Fibroblast of skin of left biceps (primary cell): Measurements from ENCODE around the gene CIDEB.

Source experiments
- DNase-seq, 2 experiments: peaks; one replicate each; pipeline ENCODE4 v3.0.0-alpha.2; 2013; ENCODE audit warnings: low read depth in 2 of 2

The CIDEB gene

DNA sequence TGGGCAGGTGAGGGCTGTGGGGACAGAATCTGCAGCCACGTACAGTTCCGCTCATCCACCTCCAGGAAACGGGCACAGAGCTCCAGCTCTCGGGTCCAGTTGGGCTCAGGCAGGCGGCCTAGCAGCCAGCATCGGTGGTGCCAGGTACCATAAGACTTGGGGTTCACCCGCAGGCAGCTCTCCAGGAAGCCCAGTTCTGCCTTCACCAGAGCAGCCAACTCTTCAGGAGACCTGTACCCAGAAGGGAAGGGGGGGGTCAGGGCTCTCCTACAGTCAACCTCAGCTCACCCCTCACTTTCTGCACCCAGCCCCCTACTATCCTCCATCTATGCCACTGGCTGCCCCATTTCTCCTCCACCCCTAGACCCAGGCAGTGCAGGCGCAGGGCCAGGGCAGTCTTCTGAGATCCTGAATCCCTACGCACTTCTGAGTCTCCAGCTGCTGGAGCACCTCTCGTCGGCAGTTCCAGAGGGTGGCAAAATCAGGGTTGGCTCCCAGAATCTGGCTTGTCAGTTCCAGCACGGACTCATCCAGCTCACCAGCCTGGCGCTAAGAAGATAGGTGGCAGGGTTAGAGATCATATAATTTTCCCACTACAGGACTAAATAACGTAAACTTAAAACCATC is 37.8 kb downstream of the CIDEB start:
- DNase-seq, result no peak

DNA sequence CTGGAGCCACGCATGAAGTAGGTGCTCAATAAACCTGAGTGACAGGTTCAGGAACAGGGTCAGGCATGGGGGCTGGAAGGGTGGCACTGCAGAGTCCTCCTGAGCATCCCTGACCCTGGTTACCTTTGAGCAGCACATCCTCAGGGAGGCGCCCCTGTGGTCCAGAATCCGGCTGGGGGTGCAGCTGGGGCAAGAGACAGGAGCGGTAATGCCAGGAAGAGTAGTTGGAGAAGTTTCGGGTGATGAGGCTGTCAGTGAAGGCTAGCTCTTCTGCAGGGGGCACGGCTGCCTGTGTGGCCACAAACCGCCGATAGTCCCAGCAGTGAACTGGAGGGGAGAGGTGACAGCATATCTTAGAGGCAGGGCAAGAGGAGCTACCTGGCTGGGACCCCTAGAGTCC is 38.4 kb downstream of the CIDEB start:
- DNase-seq, result no peak

DNA sequence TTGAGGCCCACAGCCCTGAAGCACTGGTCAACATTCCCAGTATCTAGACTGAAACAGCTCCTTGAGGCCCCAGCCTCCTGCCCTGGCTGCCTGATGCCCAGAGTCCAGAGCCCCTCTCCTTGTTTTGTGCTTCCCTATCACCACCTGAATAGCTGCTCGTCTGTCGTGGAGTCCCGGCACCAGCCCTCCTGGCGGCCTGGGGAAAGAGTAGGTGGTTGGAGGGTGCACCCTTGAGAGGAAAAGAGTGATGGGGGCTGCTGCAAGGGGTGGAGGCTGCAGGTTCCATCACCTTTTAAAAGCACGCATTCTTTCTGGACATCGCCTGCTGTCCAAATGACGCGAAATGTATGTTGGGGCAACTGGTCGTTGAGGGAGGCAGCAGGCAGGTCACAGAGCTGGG is 39.6 kb downstream of the CIDEB start:
- DNase-seq, result no peak

GRCh38 chr14:24267516-24267915 is 40.3 kb downstream of the CIDEB start:
- DNase-seq, result no peak

DNA sequence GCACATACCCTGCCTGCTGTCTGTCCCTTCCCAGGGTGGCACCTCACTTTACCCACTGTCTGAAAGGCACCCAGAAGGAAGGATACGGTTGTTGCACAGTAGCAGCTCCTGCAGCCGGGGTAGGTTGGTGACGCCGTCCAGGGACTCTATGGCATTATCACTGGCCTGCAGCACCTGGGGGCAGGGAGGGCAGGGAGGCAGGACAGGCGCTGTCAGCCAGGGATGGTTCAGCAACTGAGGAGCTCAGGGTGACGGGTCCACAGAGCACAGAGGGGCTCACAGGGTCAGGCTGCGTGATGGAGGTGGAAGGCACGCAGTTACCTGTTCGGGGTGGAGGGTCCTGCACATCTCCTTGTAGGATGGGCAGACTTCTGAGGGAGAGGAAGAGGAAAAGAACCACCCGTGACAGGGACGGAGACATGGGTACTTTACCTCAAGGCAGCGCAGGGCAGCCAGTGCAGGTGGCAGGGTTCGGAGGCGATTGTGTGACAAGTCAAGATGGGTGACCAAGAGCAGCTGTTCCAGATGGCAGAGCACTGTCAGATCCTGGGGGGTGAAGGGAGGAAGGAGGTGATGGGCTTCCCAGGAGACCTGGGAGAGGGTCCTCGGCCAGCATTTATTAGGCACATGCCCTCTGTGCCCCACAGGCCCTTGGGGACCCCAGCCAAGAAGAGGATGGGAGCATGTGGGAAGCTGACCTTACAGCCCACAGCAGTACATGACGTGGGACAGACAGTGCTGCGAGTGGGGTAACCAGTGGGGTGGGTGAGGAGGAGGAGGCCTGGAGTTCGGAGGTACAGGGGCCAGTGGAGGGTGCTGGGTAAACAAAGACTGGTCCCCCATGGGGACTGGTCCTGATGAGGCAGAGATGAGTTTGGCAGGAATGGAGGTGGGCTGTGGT is 41.2 kb downstream of the CIDEB start:
- DNase-seq, result no peak

GRCh38 chr14:24264298-24264697 is 43.5 kb downstream of the CIDEB start:
- DNase-seq, result no peak

- no peak for DNase-seq
These were observed 43.9 kb downstream of the CIDEB start for GRCh38 chr14:24263848-24264247.

DNA sequence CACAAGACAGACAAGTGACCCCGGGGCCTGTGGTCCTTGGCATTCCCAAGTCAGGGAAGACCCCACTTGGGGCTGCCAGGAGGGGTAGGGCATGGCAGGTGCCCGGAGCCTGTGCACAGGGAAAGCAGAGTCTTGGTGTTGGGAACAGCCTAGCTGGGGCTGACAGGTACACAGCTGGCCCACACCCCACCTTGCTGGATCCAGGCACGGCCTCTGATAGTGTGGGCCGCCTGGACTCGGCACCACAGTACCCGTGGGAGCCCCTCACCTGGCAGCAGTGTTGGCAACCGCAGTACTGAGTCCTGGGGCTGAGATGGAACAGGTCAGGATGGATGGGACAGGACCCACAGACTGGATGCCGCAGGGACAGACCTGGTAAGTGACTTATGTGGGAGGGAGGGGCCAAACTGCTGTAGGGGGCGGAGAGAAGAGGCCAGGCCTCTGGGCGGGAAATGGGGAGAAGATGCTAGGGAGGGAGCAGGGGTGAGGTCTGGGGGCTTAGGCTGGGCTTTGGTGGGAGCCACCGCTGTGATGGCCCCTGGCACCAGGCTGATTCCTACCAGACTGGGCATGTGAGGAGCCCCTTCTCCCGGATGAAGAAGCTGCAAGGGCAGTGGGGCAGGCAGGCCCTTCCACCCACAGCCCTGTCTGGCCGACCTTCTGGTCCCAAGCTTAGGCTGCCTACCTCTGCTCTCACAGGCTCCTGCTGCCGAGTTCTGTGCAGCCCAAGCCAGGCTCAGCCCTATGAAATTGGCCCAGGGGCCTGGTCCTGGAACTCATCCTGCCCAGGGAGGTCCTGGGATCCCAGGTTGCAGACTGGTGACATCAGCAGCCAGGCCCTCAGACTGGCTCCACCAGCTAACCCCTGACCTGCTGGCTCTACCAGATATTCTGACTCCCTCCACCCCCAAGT is 44.7 kb downstream of the CIDEB start, which contains the start of gene TGM1:
Gene TGM1 (minus strand): TSS at position 357 of the 913 bp plus-strand sequence. CDS start 825 bp downstream, outside the sequence.
- DNase-seq, result no peak

- DNase-seq, result no peak
These were observed 45.8 kb downstream of the CIDEB start for GRCh38 chr14:24261969-24262327.

GRCh38 chr14:24261256-24261968 is 46.4 kb downstream of the CIDEB start:
- DNase-seq, result no peak

- no peak for DNase-seq
These were observed 47.0 kb downstream of the CIDEB start for GRCh38 chr14:24260780-24261157.

DNA sequence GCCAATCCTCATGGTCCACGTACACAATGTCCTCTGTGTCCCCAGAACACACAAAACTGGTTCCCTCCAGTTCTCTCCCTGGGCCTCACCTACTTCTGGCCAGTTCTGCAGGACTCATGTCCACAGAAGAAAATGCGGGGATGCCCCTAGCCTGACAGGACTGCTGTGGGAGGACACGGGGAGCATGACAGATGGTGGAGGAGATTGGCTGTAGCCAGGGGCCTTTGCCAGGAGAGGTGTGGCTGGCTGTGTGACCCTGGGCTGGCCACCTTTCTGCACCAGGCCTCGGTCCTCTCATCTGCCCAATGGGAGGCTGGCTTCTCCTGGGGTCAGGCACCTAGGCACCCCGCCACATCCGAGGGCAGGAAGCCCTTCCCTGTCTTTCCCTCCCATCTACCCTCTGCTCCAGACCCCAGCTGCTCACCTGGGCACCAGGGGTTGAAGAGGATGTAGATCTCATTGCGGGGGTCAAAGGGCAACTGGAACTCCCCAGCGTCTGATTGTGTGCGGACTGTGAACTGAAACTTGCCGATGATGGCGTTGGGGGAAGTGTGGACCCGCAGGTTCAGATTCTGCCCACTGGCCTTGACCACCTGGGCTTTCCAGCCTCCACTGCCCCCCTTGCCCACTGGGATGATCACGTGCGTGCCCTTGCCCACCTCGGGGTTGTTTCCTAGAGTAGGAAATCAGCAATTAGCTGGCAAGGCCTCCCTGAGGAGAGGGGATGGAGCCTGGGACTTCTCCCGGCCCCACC is 47.6 kb downstream of the CIDEB start:
- no peak for DNase-seq

DNA sequence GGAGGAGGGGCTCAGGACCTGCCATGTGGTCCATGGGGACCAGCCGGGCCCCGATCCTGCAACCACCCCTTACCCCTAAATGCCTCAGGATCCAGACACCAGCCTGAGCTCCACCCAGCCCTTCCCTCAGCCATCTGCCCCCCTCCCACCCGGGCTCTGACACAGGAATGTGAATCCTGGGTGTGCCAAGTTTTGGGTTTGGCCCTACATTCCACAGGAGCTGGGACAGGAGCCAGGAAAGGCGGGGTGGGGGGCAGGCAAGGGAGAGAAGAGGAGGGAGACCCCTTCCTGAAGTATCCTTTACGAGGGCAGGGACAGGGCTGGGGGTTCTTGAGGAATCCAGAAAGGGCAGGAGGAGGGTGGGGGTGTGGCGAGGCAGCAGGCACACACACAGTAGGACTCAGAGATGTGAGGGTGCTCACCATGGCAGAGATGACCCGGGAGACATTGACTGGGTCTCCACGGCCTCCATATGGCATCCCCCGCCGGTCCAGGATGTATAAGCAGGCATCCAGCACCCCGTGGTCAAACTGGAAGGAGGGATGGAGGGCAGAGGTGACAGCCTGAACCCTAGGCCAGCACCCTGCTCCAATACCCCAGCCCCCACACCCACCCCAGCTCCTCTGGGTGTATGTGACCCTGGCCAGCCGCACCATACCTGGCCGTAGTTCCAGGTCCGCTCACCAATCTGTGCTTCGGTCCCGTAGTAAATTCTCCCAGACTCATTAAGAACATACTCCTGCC is 48.3 kb downstream of the CIDEB start:
- peak; percentile 43 to 46 for DNase-seq

- no peak for DNase-seq
These were observed 49.1 kb downstream of the CIDEB start for GRCh38 chr14:24258548-24259265.

DNA sequence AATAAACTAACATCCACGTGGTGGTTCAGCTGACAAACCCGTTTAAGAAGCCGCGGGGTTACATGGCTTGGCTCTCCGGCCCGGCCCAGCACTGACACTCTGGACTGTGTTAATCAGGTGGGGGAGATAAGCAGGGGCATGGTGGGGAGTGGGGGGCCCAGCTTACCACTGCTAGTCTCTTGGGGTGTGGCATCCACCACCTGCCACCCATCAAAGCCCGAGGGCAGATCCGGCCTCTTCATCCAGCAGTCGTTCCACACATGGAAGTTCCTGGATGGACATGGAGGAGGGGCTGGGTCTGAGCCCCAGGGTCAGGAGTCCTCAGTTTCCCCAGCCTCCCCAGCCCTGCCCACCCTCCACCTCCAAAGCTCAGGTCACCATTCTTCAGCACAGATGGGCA is 49.7 kb downstream of the CIDEB start:
- DNase-seq, result no peak

DNA sequence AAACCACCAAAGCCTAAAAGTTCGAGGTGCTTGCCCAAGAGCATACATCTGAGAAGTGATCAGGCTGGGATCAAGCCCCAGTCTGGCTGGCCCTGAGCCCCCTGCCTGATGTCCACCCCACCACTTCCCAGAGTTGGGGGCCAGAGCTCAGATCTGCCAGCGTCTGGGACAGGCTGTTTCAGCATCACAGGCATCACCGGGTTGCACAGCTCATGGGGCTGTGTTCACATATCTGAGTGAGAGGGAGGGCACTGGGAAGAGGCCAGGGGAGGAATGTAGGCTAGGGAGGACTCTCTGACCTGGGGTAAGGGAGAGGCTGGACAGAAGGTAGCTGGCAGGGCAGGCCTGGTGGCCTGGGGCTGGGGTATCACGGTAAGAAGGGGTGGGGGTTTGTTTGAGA is 50.8 kb downstream of the CIDEB start:
- DNase-seq, result no peak

DNA sequence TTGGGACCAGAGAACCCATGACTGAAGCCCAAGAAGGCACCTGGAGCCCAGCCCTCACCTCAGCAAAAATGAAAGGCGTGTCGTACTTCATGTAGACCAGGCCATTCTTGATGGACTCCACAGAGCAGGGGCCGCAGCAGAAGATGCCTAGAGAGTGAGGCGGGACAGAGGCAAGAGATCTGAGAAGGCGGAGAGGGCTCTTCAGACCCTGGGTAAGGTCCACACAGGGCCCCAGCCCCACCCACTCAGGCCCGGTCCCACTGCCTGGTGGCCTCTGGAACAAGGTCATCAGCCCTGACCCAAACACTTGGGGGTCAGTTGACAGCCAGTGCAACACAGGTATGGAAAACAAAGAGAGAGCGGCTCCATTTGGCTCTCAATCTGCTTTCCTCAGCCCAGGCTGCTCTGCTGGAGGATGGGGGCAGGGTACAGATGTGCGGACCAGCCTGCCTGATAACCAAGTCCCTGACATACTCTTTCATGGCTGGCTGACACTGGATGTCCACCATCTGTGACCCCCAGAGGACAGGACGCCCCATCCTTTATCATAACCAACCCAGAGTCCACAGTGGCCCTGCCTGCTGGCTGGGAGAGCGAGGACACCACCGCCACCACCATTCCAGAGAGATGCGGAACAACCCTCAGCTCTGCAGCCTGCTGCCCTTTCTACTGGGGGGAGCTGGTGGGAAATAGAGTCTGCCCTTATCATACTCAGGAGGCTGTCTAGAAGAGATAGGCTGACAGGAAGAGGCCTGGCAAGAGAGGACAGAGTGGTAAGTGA is 51.7 kb downstream of the CIDEB start:
- DNase-seq, result no peak

GRCh38 chr14:24255438-24255837 is 52.3 kb downstream of the CIDEB start:
- no peak for DNase-seq
